ENCODE data around the gene UNC5CL.

The UNC5CL gene

DNA sequence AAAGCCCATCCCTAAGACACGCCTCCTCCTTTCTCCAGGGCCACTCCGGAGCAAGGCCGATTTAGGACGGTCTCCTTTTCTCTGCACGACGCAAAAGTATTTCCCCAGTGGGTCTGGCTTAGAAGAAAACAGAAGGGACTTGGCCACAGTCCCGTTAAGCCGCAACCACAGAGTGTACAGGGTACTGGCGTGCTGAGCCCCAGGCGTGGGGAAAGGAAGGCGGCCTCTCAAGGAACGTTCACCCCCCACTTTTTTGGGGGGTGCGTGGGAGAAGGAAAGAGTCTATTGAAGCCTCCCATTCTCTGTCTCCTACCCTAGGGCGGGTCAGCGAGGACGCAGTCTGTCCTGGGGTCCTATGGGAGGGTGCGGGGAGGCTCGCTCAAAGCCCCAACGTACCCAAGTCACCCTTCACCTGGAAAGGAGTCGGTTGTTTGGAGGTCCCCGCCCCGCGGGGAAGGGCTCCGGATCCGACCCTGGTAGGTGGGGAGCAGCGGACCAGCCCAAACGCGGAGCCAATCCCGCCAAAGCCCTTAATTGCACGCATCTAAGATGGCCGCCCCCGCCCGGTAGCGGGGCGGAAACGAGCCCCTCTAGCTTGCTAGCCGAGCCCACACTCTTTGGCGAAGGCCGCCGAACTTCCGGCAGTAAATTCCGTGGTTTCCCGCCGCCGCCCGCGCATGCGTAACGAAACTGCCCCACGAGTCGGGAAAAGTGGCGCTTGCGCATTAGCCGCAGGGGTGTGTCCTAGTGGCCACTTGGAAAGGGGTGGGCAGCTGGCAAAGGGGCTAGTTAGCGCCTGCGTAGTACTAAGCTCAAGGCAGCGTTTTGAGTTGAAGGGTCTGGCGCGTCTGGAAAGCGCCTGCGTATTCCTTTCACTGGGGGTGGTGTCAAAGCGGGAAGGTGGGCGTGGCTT, 33.2 kb upstream of the UNC5CL start, which contains the start of gene OARD1:
OARD1 (minus strand) TSS at position 434 of the 913 bp plus-strand sequence. CDS start 722 bp downstream, outside the sequence.
- no peaks in the 10 kb centered on the region for H3K27me3 Mint-ChIP-seq
- H3K27ac Mint-ChIP-seq = peak within 1 kb of the TSS; percentile 95
- H3K4me3 Mint-ChIP-seq = peak within 1 kb of the TSS; percentile 93
- peaks cover 48% of the 10 kb centered on the region for H3K36me3 Mint-ChIP-seq (ENCODE audit: low read depth)
- peaks cover 60% of the 10 kb centered on the region for H3K4me1 Mint-ChIP-seq (ENCODE audit: low read depth)
- no peaks in the 10 kb centered on the region for H3K9me3 Mint-ChIP-seq

DNA sequence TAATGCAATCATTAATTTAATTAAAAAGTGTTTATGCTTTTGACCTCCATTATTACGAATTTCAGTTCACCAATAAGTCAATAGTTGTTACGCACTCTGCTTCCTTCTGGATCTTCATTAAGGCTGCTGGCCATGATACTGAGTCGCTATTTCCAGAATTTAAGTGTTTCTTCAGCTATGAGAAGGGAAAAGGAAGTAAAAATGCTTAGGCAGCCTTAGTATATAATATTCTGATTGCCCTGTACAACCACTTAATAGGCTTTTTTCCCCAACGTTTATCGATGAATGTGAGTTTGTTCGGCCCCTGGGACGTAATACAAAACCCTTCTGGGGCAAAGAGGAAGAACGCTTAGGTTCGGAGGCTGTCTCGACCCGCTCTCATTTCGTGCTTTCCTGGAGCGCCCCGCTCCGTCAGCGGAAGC, 32.5 kb upstream of the UNC5CL start:
- H3K9me3 Mint-ChIP-seq = no peaks in the 10 kb centered on the region
- peaks cover 60% of the 10 kb centered on the region for H3K4me1 Mint-ChIP-seq (ENCODE audit: low read depth)
- peaks cover 53% of the 10 kb centered on the region for H3K36me3 Mint-ChIP-seq (ENCODE audit: low read depth)
- no peaks in the 10 kb centered on the region for H3K27me3 Mint-ChIP-seq
- H3K4me3 Mint-ChIP-seq = peak overlapping the region; percentile 93
- H3K27ac Mint-ChIP-seq = peak overlapping the region; percentile 95

DNA sequence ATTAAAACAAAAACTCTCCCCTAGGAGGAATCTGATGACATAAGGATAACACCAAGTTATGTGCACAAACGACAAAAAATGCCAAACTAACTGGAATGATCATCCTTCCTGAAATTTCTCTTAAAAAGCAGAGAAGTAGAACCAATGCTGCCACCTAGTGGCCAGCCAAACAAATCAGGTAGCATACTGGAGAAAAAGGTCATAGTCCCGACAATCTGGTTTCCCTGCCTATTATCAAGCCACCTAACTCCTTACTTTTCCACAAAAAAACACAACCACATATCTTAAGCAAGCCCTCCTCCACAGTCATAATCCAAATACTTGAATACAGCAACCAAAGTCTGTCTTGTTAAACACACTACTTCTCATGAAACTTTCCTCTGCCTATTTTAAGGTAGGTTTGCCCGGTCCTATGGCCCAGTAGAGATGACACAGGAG, 27.9 kb upstream of the UNC5CL start:
- Mint-ChIP-seq H3K4me1 (ENCODE audit: low read depth) (peaks cover 29% of the 10 kb centered on the region), H3K9me3 (no peaks in the 10 kb centered on the region), H3K4me3 (no peak overlapping the region), H3K27ac (no peak overlapping the region), H3K36me3 (ENCODE audit: low read depth) (peaks cover 73% of the 10 kb centered on the region), H3K27me3 (no peaks in the 10 kb centered on the region)

DNA sequence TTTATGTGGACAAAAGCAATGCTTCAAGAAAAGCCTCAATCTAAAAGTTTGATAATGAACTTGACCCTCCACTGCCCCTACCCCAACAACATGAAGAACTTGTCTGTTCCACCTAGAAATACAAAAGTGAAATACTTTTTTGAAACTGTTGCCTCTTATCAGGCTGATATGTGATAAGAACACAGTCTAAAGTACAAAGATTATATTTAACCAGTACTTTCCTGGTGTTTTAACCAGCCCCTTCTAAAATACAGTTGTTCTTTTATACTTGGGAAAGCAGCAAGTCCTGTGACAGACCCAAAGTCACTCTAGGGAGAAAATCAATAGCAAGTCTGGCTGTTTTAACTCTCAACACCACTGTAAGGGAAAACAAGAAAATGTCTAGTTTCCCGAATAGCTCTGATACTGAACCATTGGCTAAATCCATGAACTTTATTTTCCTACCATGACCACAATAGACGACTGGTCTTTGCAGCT, 26.6 kb upstream of the UNC5CL start:
- Mint-ChIP-seq H3K27me3 (no peaks in the 10 kb centered on the region), H3K36me3 (ENCODE audit: low read depth) (peaks cover 70% of the 10 kb centered on the region), H3K4me3 (no peak overlapping the region), H3K9me3 (no peaks in the 10 kb centered on the region), H3K4me1 (ENCODE audit: low read depth) (peaks cover 21% of the 10 kb centered on the region), H3K27ac (no peak overlapping the region)

DNA sequence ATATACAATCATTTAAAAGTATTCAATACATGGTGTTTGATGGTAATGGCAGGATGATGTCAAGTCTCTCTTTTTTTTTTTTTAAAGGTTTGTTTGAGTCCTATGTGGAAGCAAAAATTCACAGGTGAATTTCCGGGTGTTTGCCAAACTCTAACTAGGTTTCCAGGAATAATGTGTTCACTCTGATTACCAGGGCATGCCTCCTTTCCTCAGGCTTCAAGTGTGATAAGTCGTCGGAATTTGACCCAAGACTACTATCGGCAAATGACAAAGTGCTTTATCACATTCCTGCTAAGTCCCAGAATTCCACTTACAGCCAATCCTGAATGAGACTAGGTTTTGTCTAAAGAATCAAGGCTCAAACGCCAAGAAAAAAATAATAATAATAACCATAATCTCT, 25.8 kb upstream of the UNC5CL start:
- H3K27ac Mint-ChIP-seq = no peak overlapping the region
- no peaks in the 10 kb centered on the region for H3K27me3 Mint-ChIP-seq
- peaks cover 15% of the 10 kb centered on the region for H3K4me1 Mint-ChIP-seq (ENCODE audit: low read depth)
- H3K9me3 Mint-ChIP-seq = no peaks in the 10 kb centered on the region
- H3K4me3 Mint-ChIP-seq = no peak overlapping the region
- peaks cover 75% of the 10 kb centered on the region for H3K36me3 Mint-ChIP-seq (ENCODE audit: low read depth)

DNA sequence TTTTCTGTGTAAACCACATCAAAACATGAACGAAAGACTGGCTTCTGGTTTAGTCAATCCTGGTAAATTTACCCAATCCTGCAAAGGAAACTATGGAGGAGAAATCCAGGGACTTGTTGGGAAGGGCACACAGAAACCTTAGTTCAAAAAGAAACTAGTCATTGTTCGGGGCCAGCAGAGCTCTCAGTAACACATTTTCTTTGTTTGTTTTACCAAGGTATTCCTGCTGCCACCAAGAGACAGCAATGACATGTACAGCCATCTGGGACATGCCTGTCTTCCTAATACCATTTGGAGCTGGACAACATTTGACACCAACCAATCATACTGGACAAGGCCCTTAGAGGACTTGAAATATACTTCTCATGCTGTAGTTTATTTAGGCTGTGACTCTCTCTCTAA, 24.9 kb upstream of the UNC5CL start:
- H3K27ac Mint-ChIP-seq = no peak overlapping the region
- H3K27me3 Mint-ChIP-seq = no peaks in the 10 kb centered on the region
- H3K4me3 Mint-ChIP-seq = no peak overlapping the region
- peaks cover 70% of the 10 kb centered on the region for H3K36me3 Mint-ChIP-seq (ENCODE audit: low read depth)
- no peaks in the 10 kb centered on the region for H3K9me3 Mint-ChIP-seq
- H3K4me1 Mint-ChIP-seq (ENCODE audit: low read depth) = peaks cover 12% of the 10 kb centered on the region

DNA sequence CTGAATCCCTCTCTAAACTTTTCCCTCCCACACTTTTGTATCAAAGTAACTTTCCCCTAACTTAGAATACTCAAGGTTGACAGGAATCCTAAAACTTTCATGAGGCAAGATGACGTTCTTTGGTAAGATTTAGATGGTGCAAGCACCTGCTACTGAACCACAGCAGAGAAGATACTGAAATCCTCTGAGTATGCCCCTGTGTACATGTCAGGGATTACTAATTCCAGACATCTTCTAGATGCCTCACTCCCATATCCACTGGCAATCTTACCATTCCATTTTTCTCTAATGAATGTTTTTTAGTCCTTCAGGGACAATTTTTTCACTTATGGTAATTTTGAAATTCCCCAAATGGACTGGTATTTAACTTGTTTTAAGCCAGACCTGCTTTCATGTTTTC, 23.0 kb upstream of the UNC5CL start:
- H3K4me1 Mint-ChIP-seq (ENCODE audit: low read depth) = peaks cover 11% of the 10 kb centered on the region
- H3K27ac Mint-ChIP-seq = no peak overlapping the region
- H3K36me3 Mint-ChIP-seq (ENCODE audit: low read depth) = peaks cover 66% of the 10 kb centered on the region
- H3K27me3 Mint-ChIP-seq = no peaks in the 10 kb centered on the region
- no peaks in the 10 kb centered on the region for H3K9me3 Mint-ChIP-seq
- H3K4me3 Mint-ChIP-seq = no peak overlapping the region

DNA sequence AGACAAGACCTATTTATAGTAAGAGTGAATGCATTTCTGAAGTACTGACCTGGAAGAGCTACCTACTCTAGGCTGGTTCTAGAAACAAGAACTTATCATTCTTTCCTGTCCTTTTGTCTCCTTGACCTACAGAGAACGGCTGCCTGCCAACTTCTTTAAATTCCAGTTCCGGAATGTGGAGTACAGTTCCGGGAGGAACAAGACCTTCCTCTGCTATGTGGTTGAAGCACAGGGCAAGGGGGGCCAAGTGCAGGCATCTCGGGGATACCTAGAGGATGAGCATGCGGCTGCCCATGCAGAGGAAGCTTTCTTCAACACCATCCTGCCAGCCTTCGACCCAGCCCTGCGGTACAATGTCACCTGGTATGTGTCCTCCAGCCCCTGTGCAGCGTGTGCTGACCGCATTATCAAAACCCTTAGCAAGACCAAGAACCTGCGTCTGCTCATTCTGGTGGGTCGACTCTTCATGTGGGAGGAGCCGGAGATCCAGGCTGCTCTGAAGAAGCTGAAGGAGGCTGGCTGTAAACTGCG, 22.2 kb upstream of the UNC5CL start:
- H3K9me3 Mint-ChIP-seq = no peaks in the 10 kb centered on the region
- H3K27me3 Mint-ChIP-seq = no peaks in the 10 kb centered on the region
- H3K4me1 Mint-ChIP-seq (ENCODE audit: low read depth) = peaks cover 5% of the 10 kb centered on the region
- no peak overlapping the region for H3K27ac Mint-ChIP-seq
- peaks cover 66% of the 10 kb centered on the region for H3K36me3 Mint-ChIP-seq (ENCODE audit: low read depth)
- no peak overlapping the region for H3K4me3 Mint-ChIP-seq

DNA sequence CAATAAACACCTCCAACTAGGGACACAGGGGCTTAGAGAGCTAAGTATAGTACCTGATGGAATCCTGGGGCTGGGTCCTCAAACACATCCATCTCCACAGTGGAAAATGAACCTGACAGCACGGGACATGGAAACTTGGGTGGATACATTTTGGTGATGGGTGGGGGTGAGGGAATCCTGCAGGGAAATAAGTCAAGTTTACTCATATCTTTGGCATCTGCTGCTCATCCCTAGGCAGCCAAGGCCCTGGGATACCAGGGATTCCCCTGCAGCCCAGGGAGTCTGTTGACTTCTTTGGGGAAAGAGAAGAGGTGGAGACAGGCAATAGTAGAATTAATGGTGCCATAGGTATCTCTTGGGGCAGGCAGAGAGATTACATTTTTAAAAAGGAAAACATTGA, 20.5 kb upstream of the UNC5CL start:
- H3K36me3 Mint-ChIP-seq (ENCODE audit: low read depth) = peaks cover 59% of the 10 kb centered on the region
- H3K4me3 Mint-ChIP-seq = no peak overlapping the region
- no peak overlapping the region for H3K27ac Mint-ChIP-seq
- H3K27me3 Mint-ChIP-seq = no peaks in the 10 kb centered on the region
- peaks cover 5% of the 10 kb centered on the region for H3K4me1 Mint-ChIP-seq (ENCODE audit: low read depth)
- no peaks in the 10 kb centered on the region for H3K9me3 Mint-ChIP-seq

DNA sequence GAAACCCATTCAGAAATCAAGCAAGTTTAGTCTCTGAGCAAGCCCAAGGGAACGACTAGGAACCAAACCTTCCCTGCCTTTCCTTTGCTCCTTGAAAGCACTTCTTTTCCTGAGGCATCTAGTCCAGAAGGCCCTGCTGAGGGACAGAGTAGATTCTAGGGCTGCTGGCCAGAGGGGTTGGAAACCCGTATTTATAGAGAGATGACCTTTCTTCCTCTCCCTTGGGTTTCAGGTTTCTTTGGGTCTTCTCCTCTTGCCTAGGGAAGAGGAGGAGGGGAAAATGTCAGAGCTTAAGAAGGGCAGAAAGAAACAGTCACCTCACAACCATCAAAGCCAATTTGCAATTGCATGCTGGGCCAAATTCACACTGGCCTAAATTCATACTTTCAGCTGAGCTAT, 19.8 kb upstream of the UNC5CL start:
- Mint-ChIP-seq H3K27me3 (no peaks in the 10 kb centered on the region), H3K4me3 (no peak overlapping the region), H3K36me3 (ENCODE audit: low read depth) (peaks cover 52% of the 10 kb centered on the region), H3K9me3 (no peaks in the 10 kb centered on the region), H3K4me1 (ENCODE audit: low read depth) (peaks cover 5% of the 10 kb centered on the region), H3K27ac (peak overlapping the region; percentile 45)

DNA sequence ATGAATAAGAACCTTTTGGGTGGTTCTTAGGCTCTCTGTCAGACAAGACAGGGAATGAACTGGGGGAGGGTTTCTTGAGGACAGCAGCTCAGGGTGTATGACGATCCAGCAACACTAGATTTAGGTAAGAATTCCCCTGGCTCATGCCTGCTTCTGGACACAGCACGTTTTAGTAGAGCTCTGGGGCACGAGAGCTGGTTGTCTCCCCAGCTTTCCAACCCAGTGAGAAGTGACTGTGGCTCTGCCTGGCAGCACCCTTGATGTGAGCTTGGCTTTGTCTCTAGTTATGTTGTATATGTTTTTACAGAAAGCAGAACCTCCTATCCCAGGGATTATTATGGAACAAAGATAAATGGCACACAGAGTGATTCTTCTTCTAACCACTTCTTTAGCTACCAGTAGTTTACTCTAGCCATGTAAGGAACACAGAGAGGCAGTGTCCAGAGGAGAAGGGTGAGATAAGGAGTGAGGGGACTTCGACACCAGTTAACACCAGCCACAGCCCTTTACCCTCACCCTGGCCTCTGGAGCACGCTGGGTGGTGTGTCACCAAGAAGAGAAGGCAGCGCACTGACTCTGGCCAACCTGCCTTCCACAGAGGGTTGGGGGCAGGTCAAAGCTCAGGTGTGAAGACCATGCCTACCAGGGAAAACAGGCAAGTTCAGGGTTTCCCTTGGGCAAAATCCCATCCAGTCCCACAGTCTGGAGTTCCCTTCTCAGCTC, 17.9 kb upstream of the UNC5CL start:
- H3K4me1 Mint-ChIP-seq (ENCODE audit: low read depth) = peaks cover 15% of the 10 kb centered on the region
- H3K4me3 Mint-ChIP-seq = no peak overlapping the region
- H3K27ac Mint-ChIP-seq = no peak overlapping the region
- H3K36me3 Mint-ChIP-seq (ENCODE audit: low read depth) = peaks cover 40% of the 10 kb centered on the region
- no peaks in the 10 kb centered on the region for H3K9me3 Mint-ChIP-seq
- no peaks in the 10 kb centered on the region for H3K27me3 Mint-ChIP-seq

DNA sequence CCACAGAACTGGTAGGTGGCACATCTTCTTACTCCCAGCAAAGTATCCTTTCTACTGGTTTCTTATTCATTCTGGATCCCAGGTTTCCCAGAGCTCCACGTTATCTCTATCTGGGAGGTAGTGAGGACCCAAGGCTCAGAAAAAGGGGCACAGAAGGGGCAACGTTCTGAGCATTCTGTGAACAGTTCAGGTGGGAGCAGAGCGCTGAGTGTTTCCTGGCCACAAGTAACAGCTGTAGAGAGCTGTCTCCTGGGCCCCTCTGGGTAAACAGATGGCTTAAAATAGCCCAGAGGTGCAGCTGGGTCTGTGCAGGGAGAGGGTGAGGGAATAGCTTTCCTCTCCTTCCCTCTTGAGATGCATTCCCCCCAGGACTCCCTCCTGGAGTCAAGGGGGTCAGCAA, 16.1 kb upstream of the UNC5CL start:
- Mint-ChIP-seq H3K27ac (no peak overlapping the region), H3K4me1 (ENCODE audit: low read depth) (peaks cover 22% of the 10 kb centered on the region), H3K36me3 (ENCODE audit: low read depth) (peaks cover 36% of the 10 kb centered on the region), H3K9me3 (no peaks in the 10 kb centered on the region), H3K4me3 (no peak overlapping the region), H3K27me3 (no peaks in the 10 kb centered on the region)

DNA sequence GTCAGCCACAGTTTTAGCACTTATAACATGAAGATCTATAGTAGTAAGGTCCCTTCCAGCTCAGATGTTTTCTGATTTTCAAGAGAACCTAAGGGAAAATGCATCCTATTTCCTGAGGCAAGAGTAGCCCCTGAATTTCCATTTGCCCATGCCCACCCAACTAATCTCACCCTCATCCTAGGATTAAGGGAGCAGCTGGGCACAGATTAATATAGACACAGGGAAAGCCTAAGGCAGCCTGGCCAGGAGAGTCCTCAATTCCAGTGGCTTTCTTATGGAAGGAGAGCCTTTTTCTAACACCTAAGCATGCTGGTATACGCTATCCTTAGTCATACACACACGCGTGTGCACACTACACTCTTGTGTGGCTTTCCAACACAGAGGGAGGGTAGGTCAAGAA, 15.5 kb upstream of the UNC5CL start:
- Mint-ChIP-seq H3K36me3 (ENCODE audit: low read depth) (peaks cover 31% of the 10 kb centered on the region), H3K4me1 (ENCODE audit: low read depth) (peaks cover 22% of the 10 kb centered on the region), H3K4me3 (no peak overlapping the region), H3K9me3 (no peaks in the 10 kb centered on the region), H3K27me3 (no peaks in the 10 kb centered on the region), H3K27ac (no peak overlapping the region)

DNA sequence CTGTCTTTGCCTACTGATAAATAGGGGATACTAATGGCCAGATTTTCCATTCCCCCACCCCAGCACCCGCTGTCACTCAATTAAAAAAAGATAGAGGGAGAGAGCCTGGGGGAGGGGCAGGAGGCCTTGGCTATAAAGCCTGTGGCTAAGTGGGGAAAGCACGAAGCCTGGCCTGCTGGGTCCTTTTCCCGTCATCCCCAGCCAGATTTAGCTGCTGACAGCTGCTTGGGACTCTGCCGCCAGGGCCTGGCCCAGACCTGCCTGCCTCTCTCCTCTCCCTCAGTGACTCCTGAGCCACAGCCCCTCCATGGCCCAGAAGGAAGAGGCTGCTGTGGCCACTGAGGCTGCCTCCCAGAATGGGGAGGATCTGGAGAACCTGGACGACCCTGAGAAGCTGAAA, 14.0 kb upstream of the UNC5CL start, which contains the start of gene APOBEC2:
APOBEC2 (plus strand) TSS at position 162 of the 400 bp plus-strand sequence; CDS start at position 308, 146 bp downstream.
- Mint-ChIP-seq H3K36me3 (ENCODE audit: low read depth) (peaks cover 27% of the 10 kb centered on the region), H3K27ac (peak within 1 kb of the TSS; percentile 84), H3K27me3 (no peaks in the 10 kb centered on the region), H3K9me3 (no peaks in the 10 kb centered on the region), H3K4me1 (ENCODE audit: low read depth) (peaks cover 16% of the 10 kb centered on the region), H3K4me3 (no peak within 1 kb of the TSS)

DNA sequence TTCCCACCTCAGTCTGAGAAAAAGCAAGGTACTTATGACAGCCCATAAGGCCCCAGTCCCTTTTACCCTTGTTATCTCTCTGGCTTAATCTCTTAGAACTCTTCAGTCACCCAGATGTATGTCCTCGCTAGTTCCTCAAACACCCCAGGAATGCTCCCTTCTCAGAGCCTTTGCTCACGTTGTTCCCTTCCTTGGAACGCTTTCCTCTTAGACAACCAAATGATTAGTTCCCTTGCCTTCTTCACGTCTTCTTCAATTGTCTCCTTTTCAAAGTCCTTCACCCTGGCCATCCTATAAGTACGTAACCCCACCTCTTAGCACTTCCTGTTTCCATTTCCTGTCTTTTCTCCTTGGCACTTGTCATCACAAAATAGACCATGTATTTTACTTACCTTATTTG, 12.9 kb upstream of the UNC5CL start:
- Mint-ChIP-seq H3K4me3 (no peak overlapping the region), H3K4me1 (ENCODE audit: low read depth) (peaks cover 16% of the 10 kb centered on the region), H3K9me3 (no peaks in the 10 kb centered on the region), H3K36me3 (ENCODE audit: low read depth) (peaks cover 22% of the 10 kb centered on the region), H3K27ac (peak overlapping the region; percentile 84), H3K27me3 (no peaks in the 10 kb centered on the region)

Data from stimulated activated naive CD8-positive, alpha-beta T cell treated with anti-CD3 and anti-CD28 coated beads, Interleukin-15, Interleukin-2, amounts not matched to agents 100 ng/mL and 50 ng/mL, for 24 hours (primary cell).